GM12891 (cell line): ENCODE results near the gene MXI1.

ENCODE experiments used
- DNase-seq: peaks from one replicate; pipeline ENCODE4 v3.0.0; 2011; ENCODE audit warnings: low spot score; ENCODE audit not compliant: insufficient read length
- FAIRE-seq: peaks from 2 replicates; lab custom pipeline; 2011; peaks lifted over from hg19 to GRCh38; lab: Jason Lieb, UNC
- PAX5 ChIP-seq: IDR thresholded peaks from 2 replicates; pipeline ENCODE4 v1.6.1; 2011; ENCODE audit warnings: low read length, moderate library complexity, mild to moderate bottlenecking; ENCODE audit not compliant: insufficient read depth, severe bottlenecking
- POLR2A ChIP-seq: IDR thresholded peaks from 2 replicates; pipeline ENCODE4 v1.6.1; 2011; ENCODE audit warnings: low read depth, low read length, control low read depth
- POLR2AphosphoS5 ChIP-seq: IDR thresholded peaks from 2 replicates; pipeline ENCODE4 v1.6.1; 2011; ENCODE audit warnings: low read depth, low read length, control low read depth
- POU2F2 ChIP-seq: IDR thresholded peaks from 2 replicates; pipeline ENCODE4 v1.6.1; 2011; ENCODE audit warnings: low read depth, mild to moderate bottlenecking, control low read depth, low read length, moderate library complexity
- SPI1 ChIP-seq: IDR thresholded peaks from 2 replicates; pipeline ENCODE4 v1.6.1; 2011; ENCODE audit warnings: low read depth, low read length, control low read depth
- TAF1 ChIP-seq: IDR thresholded peaks from 2 replicates; pipeline ENCODE4 v1.6.1; 2011; ENCODE audit warnings: low read depth, low read length, control low read depth

Gene MXI1

DNA sequence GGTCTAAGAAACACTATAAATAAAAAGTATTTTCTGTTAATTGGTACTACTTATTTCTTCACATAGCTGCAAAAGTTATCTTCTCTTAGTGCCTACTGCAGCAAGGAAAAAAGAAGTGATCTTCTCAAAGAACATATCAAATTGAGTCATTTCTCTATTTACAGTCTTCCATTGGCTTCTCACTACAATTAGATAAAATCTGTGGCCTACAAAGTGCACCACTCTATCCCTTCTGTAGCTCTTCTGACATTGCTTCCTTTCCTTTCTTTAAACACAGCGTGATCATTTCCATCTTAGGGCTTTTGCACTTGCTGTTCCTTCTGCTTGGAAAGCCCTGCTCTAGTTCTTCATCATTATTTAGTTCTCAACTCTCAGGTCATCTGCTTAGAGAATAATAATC lies 44.7 kb downstream of the MXI1 start:
- no peak for FAIRE-seq
- DNase-seq: no peak
- TF ChIP-seq POLR2A (no peak), SPI1 (no peak), POU2F2 (no peak), PAX5 (no peak), TAF1 (no peak), POLR2AphosphoS5 (no peak)

DNA sequence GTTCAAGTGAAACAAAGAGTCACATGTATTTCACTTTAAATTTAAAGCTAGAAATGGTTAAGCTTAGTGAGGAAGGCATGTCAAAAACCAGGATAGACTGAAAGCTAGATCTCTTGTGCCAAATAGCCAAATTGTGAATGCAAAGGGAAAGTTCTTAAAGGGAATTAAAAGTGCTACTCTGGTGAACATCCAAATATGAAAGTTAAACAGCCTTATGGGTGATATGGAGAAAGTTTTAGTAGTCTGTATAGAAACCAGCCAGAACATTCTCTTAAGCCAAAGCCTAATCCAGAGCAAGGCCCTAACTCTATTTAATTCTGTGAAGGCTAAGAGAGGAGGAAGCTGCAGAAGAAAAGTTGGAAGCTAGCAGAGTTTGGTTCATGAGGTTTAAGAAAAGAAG lies 47.1 kb downstream of the MXI1 start:
- TF ChIP-seq SPI1 (no peak), POU2F2 (no peak), PAX5 (no peak), POLR2AphosphoS5 (no peak)
- DNase-seq (no peak), FAIRE-seq (no peak)

DNA sequence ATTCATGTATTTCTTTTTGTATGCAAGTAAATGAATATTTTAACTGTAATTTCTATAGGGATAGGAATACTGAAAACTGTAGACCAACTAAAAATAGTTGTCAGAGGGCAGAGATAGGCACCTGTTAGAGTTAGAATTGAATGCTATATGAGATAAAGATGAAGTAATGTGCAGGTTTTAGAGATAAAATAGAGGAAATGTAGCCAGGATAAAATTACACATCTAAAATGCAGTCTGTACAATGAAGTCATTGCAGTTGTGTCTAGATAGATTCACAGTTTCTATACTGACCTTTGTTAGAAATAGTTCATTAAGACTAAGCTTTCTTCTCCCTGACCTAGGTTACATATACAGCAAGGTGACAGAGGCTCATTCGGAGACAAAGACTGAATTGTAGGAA lies 51.1 kb downstream of the MXI1 start:
- no peak for FAIRE-seq
- TF ChIP-seq POU2F2 (no peak), PAX5 (no peak), TAF1 (no peak), SPI1 (no peak), POLR2AphosphoS5 (no peak), POLR2A (no peak)
- DNase-seq: no peak

DNA sequence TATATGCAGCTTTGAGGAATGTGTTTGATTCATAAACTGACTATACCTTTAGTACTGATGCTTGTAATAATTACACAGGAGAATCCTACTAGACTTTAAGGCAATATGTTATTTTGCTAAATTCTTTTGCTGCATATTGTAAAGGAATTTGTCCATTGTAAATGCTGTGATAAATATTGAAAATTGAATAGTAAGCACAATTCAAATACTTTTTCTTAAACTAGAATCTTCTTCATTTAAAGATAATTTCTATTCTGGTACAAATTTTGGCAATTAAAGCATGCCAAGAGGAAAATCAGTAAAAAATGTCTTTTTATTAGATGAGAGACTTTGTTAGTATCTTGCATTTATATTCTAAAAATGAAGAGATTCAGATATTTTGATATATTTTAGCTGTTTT lies 51.9 kb downstream of the MXI1 start:
- no peak for TF ChIP-seq POLR2A
- no peak for TF ChIP-seq POU2F2
- no peak for TF ChIP-seq SPI1
- TF ChIP-seq TAF1: no peak
- no peak for TF ChIP-seq POLR2AphosphoS5
- TF ChIP-seq PAX5: no peak
- DNase-seq: no peak
- FAIRE-seq: no peak

DNA sequence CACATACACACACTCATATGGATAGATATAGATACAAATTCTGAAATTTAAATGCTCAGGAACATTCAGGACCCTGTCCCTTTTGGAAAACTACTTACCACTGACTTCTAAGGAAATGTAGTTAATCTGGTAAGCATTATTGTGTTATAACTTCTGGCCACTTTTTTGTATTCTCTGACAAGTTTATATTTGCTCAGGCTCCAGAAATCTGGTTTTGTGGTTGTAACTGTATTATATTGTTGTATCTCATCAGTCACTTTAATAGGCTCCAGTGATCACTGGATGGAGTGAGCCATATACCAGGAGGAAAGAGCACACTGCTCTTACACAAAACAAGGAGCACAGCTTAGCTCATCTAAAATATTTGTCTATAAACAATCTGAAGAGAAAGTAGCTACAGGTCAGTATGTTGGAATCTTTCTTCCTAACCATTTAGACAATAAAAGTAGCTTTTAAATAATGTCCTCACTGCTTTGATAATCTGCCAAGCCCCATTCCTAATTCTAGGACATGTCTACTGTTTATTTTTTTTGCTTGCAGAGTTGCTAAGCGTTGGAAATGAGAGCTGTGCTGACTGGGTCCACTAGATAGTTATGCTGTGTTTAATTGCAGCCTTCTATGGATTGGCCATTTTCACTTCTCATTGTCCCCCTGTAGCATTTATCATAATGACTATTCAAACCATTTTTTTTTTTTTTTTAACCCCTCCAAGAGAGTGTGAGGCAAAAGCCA lies 53.5 kb downstream of the MXI1 start:
- FAIRE-seq (no peak), DNase-seq (no peak)
- TF ChIP-seq POLR2AphosphoS5: no peak
- no peak for TF ChIP-seq POU2F2
- TF ChIP-seq SPI1: 0 out of 2 replicates have a peak, but pooled peaks have one; percentile 25
- no peak for TF ChIP-seq PAX5

DNA sequence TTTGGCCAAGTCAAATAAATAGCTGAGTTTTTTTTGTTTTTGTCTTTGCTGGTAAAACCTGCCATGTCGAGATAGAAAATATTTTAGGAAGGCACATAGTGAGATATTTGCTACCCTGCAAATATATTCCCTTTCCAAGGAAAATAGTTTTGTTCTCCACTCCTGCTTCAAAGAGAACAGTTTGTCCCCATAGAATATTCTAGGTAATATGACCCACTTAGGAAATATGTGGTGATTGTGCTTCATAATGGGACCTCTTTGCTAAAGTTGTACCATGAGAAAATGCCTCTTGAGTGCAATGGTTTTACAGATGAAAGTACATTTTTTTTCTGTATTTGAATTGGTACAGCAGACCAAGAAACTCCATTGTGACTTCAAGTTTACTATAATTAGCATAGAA lies 55.8 kb downstream of the MXI1 start:
- DNase-seq (no peak), FAIRE-seq (no peak)
- TF ChIP-seq POLR2A (no peak), POLR2AphosphoS5 (no peak), PAX5 (no peak), TAF1 (no peak), SPI1 (no peak), POU2F2 (no peak)

DNA sequence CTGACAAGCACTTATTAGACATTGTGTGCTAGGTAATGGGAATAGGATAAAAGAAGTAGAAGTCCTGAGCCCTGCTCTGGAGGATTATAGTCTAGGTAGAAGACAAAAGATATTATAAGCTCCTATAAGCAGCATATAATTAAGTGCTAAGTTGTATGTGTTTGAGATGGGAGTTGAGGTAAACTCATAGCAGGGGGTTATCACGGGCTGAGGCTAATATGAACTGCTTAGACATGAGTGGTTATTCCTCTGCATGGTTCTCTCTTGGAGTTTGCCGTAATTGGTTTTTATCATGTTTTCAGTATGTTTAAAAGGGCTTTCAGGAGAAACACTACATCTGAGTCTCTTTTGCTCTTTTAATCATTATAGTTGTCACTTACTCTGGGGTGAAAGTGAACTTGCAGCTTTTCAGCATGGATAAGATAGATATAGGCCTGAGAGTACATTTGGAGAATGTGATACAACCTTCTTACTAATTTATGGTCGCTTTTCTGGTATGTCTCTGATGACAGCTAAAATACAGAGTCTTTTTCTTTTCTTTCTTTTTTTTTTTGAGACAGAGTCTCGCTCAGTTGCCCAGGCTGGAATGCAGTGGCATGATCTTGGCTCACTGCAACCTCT lies 58.3 kb downstream of the MXI1 start:
- TF ChIP-seq POLR2A: no peak
- TF ChIP-seq TAF1: no peak
- TF ChIP-seq POLR2AphosphoS5: no peak
- TF ChIP-seq POU2F2: no peak
- no peak for TF ChIP-seq SPI1
- TF ChIP-seq PAX5: no peak
- no peak for FAIRE-seq
- no peak for DNase-seq

DNA sequence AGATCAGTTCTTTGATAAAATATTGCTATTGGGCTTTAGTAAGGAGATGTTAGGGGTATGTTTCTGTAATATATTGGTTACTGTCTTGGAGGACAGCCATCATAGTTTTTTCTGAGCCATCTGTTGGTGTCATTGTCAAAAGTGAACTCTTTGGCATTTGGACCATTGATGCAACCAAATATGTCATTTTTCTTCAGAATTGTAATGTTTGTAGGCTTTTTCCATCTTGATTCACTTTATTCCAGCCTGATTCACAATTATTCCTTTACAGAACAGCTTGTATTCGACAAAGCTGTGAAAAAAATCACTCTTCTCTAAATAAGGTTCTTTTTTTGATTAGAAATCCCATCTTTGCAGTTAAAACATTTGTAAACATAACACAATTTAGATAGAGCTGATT lies 59.9 kb downstream of the MXI1 start:
- DNase-seq: no peak
- TF ChIP-seq POU2F2: no peak
- TF ChIP-seq POLR2AphosphoS5: no peak
- TF ChIP-seq TAF1: no peak
- no peak for TF ChIP-seq POLR2A
- FAIRE-seq: no peak

DNA sequence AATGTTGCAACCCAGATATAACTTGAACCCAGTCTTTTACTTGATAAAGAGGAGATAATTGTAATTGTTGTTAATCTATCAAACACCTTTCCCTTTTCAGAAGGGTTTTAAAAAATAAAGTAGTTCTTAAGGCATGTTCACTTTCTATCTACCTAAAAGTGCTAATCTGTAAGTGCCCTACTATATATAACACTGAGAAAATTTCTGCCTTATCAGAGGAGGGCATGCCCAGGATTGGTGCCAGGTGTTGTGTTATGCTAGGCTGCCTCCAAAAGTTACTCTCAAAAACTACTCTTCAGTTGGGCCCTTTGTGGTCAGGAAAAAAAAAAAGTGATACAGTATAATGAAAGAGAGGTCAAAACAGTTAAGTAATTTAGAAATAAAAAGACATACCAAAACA lies 61.0 kb downstream of the MXI1 start:
- no peak for FAIRE-seq
- TF ChIP-seq POLR2A (no peak), POLR2AphosphoS5 (no peak), PAX5 (no peak), SPI1 (no peak), POU2F2 (no peak), TAF1 (no peak)
- DNase-seq: no peak
